Suprapubic skin (tissue), 4 donors: ENCODE measurements around the gene DAB2. TPM values are rescaled to one million over a fixed set of nuclear protein-coding genes. Genes with fewer than 3 reads are reported as not detected.

ENCODE experiments used
- DNase-seq, 2 donors: peaks; one replicate each; pipeline ENCODE4 v3.0.0-alpha.2; 2019; ENCODE audit warnings: low spot score in 2 of 2
- H3K27ac ChIP-seq: fragments of 200-600 bp; sonication (generic); one replicate; pipeline ENCODE4 v1.5.1; 2019
- H3K27me3 ChIP-seq: fragments of 200-600 bp; sonication (generic); one replicate; pipeline ENCODE4 v1.5.1; 2019
- H3K36me3 ChIP-seq: fragments of 200-600 bp; sonication (generic); one replicate; pipeline ENCODE4 v1.5.1; 2019
- H3K4me1 ChIP-seq: fragments of 200-600 bp; sonication (generic); one replicate; pipeline ENCODE4 v1.5.1; 2019
- H3K4me3 ChIP-seq: fragments of 200-600 bp; sonication (generic); one replicate; pipeline ENCODE4 v1.5.1; 2019; ENCODE audit warnings: mild to moderate bottlenecking
- H3K9me3 ChIP-seq: fragments of 200-600 bp; sonication (generic); one replicate; pipeline ENCODE4 v1.5.1; 2019
- EP300 ChIP-seq: sonication (generic); formaldehyde crosslinking; IDR thresholded peaks from one replicate; pipeline ENCODE4 v1.6.1; 2017; ENCODE audit warnings: antibody characterized with exemption
- POLR2A ChIP-seq, 2 donors: fragments of 450-650 bp; IDR thresholded peaks; one replicate each; pipeline ENCODE4 v1.6.1; 2017; ENCODE audit warnings: antibody characterized with exemption in 2 of 2, mild to moderate bottlenecking in 2 of 2, moderate library complexity in 2 of 2
- POLR2AphosphoS5 ChIP-seq, 3 donors: sonication (generic); formaldehyde crosslinking; IDR thresholded peaks; one replicate each; pipeline ENCODE4 v1.6.1; 2017; ENCODE audit warnings: antibody characterized with exemption in 3 of 3
- WGBS: methylation state at CpG from one replicate; pipeline ENCODE4 v1.1.5; 2018; 5-methylcytosine and 5-hydroxymethylcytosine counted together
- total RNA-seq, 4 donors: library from RNA; depleted of rRNA; stranded (reverse); fragments of >200 nt; gene quantifications; one replicate each; pipeline ENCODE4 v1.1.0, GENCODE V29; 2016
- TF ChIP-seq, protein P1 (sequence below), 2 donors: fragments of 200-600 bp in 1 of 2; fragments of 450-650 bp in 1 of 2; sonication (generic) in 1 of 2; IDR thresholded peaks; one replicate each; pipeline ENCODE4 v1.5.1; 2016 to 2019; ENCODE audit warnings: antibody characterized with exemption in 2 of 2, mild to moderate bottlenecking in 1 of 2, moderate library complexity in 1 of 2

Gene DAB2
- total RNA-seq, 4 donors from 2014 or later: 7.1 to 30.6 (median 11.7) TPM

DNA sequence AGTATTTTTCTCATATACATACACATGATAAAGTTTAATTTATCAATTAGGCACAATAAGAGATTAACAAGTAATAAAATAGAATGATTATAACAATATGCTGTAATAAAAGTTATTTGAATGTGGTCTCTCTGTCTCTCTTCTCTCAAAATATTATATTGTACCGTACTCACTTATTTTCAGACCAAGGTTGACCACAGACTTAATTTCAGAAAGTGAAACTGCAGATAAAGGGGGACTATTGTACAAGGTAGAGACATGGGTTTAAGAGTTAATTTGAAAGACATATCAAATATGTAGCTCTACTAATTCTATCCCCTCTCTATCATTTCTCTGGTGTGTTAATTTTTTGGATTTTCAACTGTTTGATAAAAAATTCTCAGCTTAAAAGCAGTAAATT lies 40.5 kb downstream of the DAB2 start:
- Histone ChIP-seq H3K4me3 (no peak overlapping the region), H3K27ac (no peak overlapping the region), H3K36me3 (peaks cover 51% of the 10 kb centered on the region), H3K4me1 (no peaks in the 10 kb centered on the region), H3K9me3 (no peaks in the 10 kb centered on the region), H3K27me3 (no peaks in the 10 kb centered on the region)
- 92% methylated on average over 1 of the region's 1 CpG for WGBS
- DNase-seq: no peak
- TF ChIP-seq, protein P1, sequence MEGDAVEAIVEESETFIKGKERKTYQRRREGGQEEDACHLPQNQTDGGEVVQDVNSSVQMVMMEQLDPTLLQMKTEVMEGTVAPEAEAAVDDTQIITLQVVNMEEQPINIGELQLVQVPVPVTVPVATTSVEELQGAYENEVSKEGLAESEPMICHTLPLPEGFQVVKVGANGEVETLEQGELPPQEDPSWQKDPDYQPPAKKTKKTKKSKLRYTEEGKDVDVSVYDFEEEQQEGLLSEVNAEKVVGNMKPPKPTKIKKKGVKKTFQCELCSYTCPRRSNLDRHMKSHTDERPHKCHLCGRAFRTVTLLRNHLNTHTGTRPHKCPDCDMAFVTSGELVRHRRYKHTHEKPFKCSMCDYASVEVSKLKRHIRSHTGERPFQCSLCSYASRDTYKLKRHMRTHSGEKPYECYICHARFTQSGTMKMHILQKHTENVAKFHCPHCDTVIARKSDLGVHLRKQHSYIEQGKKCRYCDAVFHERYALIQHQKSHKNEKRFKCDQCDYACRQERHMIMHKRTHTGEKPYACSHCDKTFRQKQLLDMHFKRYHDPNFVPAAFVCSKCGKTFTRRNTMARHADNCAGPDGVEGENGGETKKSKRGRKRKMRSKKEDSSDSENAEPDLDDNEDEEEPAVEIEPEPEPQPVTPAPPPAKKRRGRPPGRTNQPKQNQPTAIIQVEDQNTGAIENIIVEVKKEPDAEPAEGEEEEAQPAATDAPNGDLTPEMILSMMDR (IDR thresholded peaks at IDR 0.05): no peak
- TF ChIP-seq POLR2A (IDR thresholded peaks at IDR 0.05): no peak
- TF ChIP-seq EP300: no peak
- TF ChIP-seq POLR2AphosphoS5 (IDR thresholded peaks at IDR 0.05): no peak

DNA sequence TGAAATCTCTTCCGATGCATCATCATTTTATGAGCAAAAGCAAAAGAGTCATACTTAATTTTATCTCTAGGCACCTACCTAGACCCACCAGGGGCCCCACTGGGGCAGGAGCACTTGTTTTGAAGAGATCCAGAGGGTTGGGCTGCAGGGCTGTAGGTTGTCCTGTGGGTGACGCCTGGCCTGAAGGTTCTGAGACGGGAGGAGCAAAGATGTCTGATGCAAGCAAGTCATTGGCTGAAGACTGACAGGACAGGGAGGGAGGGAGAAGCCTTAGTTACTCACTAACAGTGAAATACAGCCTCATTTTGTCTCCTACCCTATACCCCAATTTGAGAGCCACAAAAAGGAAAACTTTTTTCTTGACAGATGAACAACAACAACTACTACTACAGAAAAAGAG lies 43.4 kb downstream of the DAB2 start:
- no peak overlapping the region for H3K27ac ChIP-seq
- H3K36me3 ChIP-seq: peaks cover 53% of the 10 kb centered on the region
- no peaks in the 10 kb centered on the region for H3K9me3 ChIP-seq
- no peaks in the 10 kb centered on the region for H3K27me3 ChIP-seq
- no peaks in the 10 kb centered on the region for H3K4me1 ChIP-seq
- TF ChIP-seq, protein P1 (IDR thresholded peaks at IDR 0.05): no peak
- WGBS: 86% methylated on average over 3 of the region's 3 CpGs
- no peak overlapping the region for H3K4me3 ChIP-seq
- DNase-seq: no peak

DNA sequence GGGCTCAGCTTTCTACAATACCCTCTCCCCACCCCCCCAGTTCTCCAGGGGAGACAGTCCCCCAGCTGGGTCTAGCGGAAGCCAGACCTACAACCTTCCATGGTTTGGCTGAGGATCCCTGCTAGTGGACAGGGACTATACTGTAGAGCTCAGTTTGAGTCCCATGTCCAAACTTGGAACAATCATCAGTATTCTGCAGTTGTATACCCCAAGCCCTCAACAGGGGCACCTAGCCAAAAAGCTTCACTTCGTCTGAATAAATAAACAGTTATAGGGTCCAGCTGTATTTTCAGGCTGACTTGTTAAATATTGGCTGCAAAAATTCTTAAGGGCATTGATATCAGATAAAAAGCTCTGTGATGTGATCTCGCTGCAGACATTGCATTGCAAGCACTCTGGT lies 45.1 kb downstream of the DAB2 start:
- no peak for DNase-seq
- Histone ChIP-seq H3K4me1 (no peaks in the 10 kb centered on the region), H3K36me3 (peaks cover 45% of the 10 kb centered on the region), H3K27me3 (no peaks in the 10 kb centered on the region), H3K4me3 (no peak overlapping the region), H3K27ac (no peak overlapping the region), H3K9me3 (no peaks in the 10 kb centered on the region)
- no peak for TF ChIP-seq POLR2AphosphoS5 (IDR thresholded peaks at IDR 0.05)
- TF ChIP-seq, protein P1 (IDR thresholded peaks at IDR 0.05): no peak
- 82% methylated on average over 3 of the region's 3 CpGs for WGBS

DNA sequence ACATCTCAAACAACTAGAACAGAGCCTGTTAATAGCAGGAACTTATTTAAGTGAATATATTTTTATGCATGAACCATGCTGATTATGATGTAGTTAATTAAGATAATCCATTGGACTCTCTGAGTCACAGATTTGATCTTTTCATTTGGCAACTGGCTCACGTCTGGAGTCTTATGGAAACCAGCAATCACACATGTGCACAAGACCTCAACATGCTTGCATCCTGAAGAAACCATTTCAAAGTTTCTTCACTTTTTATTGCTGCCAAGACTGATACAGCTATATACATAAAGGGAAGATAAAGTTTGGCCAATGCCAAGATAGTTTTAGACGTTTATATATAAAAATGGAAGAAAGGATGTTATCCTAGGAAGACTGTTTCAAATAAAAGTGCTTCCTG lies 47.2 kb downstream of the DAB2 start:
- Histone ChIP-seq H3K4me3 (no peak overlapping the region), H3K36me3 (peaks cover 34% of the 10 kb centered on the region), H3K27ac (no peak overlapping the region), H3K9me3 (no peaks in the 10 kb centered on the region), H3K27me3 (no peaks in the 10 kb centered on the region), H3K4me1 (no peaks in the 10 kb centered on the region)
- TF ChIP-seq, protein P1 (IDR thresholded peaks at IDR 0.05): no peak
- TF ChIP-seq POLR2AphosphoS5 (IDR thresholded peaks at IDR 0.05): no peak
- WGBS: 42% methylated on average over 2 of the region's 2 CpGs
- no peak for DNase-seq

DNA sequence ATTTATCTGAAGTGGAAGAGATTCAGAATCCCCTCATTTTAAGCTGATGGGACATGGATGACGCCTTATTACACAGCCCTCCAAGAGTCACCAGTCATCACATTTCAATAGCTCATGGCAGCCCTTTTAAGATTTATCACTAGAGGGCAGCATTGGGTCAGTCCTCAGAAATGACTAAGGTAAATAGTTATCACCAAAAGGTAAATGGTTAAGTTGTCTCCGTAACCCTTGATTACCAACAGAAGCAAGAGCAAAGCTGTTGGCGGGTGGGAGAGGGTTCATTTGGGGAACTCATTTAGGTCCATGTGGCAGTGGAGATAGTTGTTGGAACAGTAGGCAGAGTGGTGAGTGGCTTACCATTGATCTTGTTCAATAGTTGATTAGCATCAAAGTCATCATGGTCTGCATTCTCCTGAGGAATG lies 48.5 kb downstream of the DAB2 start:
- no peak overlapping the region for H3K4me3 ChIP-seq
- H3K36me3 ChIP-seq: peaks cover 22% of the 10 kb centered on the region
- 48% methylated on average over 3 of the region's 3 CpGs for WGBS
- TF ChIP-seq, protein P1 (IDR thresholded peaks at IDR 0.05): peak; percentile 20 to 70
- no peak for TF ChIP-seq EP300
- no peaks in the 10 kb centered on the region for H3K27me3 ChIP-seq
- no peak for DNase-seq
- H3K27ac ChIP-seq: no peak overlapping the region
- H3K4me1 ChIP-seq: no peaks in the 10 kb centered on the region
- no peaks in the 10 kb centered on the region for H3K9me3 ChIP-seq
